ENCODE measurements around the gene UPF2. TPM values are rescaled to one million over a fixed set of nuclear protein-coding genes. Genes with fewer than 3 reads are reported as not detected.

The UPF2 gene
- total and polyA plus RNA-seq, 2 of the 13 experiments (the other 11 are each of a cell fraction or from before 2014, with no cell fraction given): 6.2 to 14.5 TPM

DNA sequence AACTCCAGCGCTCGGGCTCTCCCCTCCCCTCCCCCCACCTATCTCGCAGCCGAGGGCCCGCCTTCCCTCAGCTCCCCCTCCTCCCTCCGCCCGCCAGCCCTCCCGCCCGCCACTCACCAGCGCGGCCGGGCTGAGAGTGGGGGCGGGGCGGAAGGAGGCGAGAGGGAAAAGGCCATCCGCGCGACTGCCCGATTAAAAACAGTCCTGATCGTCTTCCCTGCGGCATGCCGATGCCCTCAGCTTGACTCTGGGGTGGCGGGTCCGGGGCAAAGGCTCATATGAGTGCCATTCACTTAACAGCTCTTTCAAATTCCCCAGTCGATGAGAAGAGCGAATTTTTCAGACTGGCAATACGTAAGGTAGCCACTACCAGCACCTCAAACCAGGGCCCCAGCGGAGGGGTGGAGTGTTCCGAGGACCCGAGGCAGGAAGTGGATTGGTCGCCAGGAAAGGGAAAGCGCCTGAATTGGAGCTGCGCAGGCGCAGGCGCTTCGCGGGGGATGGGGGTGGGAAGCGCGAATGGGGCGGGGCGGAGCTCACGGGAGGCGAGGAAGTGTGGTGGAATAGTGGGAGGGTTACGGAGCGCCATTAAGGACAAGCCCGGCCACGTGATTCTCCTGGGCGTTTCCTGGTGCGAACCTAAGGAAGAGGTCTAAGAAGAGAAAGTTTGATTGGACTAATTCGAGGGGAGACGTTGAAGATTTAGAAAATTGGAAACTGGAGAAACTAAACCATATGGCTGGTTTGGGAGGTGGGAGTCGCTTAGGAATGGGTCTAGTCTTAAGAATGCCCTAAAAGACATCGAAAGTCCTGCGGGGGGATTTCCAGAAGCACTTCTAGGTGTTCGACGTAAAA is at the start of gene UPF2 (continued):
- TF ChIP-seq ZNF160 (CRISPR knock-in tag; IDR thresholded peaks at IDR 0.05): 0 out of 2 replicates have a peak, but pooled peaks have one; percentile 19
- TF ChIP-seq PHF5A (CRISPR knock-in tag; IDR thresholded peaks at IDR 0.05; ENCODE audit: low read depth, unreplicated experiment): no peak
- no peak for TF ChIP-seq ZNF326 (CRISPR knock-in tag; IDR thresholded peaks at IDR 0.05; ENCODE audit: borderline replicate concordance)
- TF ChIP-seq, protein P1, sequence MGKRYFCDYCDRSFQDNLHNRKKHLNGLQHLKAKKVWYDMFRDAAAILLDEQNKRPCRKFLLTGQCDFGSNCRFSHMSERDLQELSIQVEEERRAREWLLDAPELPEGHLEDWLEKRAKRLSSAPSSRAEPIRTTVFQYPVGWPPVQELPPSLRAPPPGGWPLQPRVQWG (CRISPR knock-in tag; IDR thresholded peaks at IDR 0.05; ENCODE audit: borderline replicate concordance, low read depth): no peak
- TF ChIP-seq TBX3 (IDR thresholded peaks at IDR 0.05; ENCODE audit: borderline replicate concordance): peak; percentile 56; the same call in 1 of the 2 replicates
- TF ChIP-seq RFXANK (CRISPR knock-in tag; IDR thresholded peaks at IDR 0.05): no peak
- TF ChIP-seq HNRNPL (IDR thresholded peaks at IDR 0.05; ENCODE audit: low read depth, low read length): no peak
- TF ChIP-seq ZNF644 (CRISPR knock-in tag; IDR thresholded peaks at IDR 0.05; ENCODE audit: low read depth): no peak
- TF ChIP-seq SUZ12 (IDR thresholded peaks at IDR 0.05; ENCODE audit: low read depth, low read length): no peak
- TF ChIP-seq KAT8 (CRISPR knock-in tag; IDR thresholded peaks at IDR 0.05): peak; percentile 88
- no peak for TF ChIP-seq FOXJ3 (CRISPR knock-in tag; IDR thresholded peaks at IDR 0.05; ENCODE audit: borderline replicate concordance)
- no peak for TF ChIP-seq AHR (CRISPR knock-in tag; IDR thresholded peaks at IDR 0.05)
- peak; percentile 44; the same call in 1 of the 2 replicates for TF ChIP-seq NFYB (CRISPR knock-in tag; IDR thresholded peaks at IDR 0.05)
- TF ChIP-seq ZNF562 (CRISPR knock-in tag; IDR thresholded peaks at IDR 0.05; ENCODE audit: borderline replicate concordance): no peak
- TF ChIP-seq, protein P2, sequence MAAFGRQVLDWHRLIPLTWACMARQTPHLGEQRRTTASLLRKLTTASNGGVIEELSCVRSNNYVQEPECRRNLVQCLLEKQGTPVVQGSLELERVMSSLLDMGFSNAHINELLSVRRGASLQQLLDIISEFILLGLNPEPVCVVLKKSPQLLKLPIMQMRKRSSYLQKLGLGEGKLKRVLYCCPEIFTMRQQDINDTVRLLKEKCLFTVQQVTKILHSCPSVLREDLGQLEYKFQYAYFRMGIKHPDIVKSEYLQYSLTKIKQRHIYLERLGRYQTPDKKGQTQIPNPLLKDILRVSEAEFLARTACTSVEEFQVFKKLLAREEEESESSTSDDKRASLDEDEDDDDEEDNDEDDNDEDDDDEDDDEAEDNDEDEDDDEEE (CRISPR knock-in tag; IDR thresholded peaks at IDR 0.05): peak; percentile 30; the same call in 1 of the 2 replicates
- no peak for TF ChIP-seq PAF1 (CRISPR knock-in tag; IDR thresholded peaks at IDR 0.05)
- TF ChIP-seq, protein P3, sequence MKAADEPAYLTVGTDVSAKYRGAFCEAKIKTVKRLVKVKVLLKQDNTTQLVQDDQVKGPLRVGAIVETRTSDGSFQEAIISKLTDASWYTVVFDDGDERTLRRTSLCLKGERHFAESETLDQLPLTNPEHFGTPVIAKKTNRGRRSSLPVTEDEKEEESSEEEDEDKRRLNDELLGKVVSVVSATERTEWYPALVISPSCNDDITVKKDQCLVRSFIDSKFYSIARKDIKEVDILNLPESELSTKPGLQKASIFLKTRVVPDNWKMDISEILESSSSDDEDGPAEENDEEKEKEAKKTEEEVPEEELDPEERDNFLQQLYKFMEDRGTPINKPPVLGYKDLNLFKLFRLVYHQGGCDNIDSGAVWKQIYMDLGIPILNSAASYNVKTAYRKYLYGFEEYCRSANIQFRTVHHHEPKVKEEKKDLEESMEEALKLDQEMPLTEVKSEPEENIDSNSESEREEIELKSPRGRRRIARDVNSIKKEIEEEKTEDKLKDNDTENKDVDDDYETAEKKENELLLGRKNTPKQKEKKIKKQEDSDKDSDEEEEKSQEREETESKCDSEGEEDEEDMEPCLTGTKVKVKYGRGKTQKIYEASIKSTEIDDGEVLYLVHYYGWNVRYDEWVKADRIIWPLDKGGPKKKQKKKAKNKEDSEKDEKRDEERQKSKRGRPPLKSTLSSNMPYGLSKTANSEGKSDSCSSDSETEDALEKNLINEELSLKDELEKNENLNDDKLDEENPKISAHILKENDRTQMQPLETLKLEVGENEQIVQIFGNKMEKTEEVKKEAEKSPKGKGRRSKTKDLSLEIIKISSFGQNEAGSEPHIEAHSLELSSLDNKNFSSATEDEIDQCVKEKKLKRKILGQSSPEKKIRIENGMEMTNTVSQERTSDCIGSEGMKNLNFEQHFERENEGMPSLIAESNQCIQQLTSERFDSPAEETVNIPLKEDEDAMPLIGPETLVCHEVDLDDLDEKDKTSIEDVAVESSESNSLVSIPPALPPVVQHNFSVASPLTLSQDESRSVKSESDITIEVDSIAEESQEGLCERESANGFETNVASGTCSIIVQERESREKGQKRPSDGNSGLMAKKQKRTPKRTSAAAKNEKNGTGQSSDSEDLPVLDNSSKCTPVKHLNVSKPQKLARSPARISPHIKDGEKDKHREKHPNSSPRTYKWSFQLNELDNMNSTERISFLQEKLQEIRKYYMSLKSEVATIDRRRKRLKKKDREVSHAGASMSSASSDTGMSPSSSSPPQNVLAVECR (CRISPR knock-in tag; IDR thresholded peaks at IDR 0.05; ENCODE audit: borderline replicate concordance): peak; percentile 56; the same call in 1 of the 2 replicates
- TF ChIP-seq, protein P4, sequence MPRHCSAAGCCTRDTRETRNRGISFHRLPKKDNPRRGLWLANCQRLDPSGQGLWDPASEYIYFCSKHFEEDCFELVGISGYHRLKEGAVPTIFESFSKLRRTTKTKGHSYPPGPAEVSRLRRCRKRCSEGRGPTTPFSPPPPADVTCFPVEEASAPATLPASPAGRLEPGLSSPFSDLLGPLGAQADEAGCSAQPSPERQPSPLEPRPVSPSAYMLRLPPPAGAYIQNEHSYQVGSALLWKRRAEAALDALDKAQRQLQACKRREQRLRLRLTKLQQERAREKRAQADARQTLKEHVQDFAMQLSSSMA (CRISPR knock-in tag; IDR thresholded peaks at IDR 0.05): no peak; the same call in 1 of the 2 replicates
- no peak for TF ChIP-seq ZNF224 (CRISPR knock-in tag; IDR thresholded peaks at IDR 0.05)
- peak; percentile 69 for TF ChIP-seq GATAD1 (CRISPR knock-in tag; IDR thresholded peaks at IDR 0.05)
